22Rv1 (cell line): Measurements from ENCODE around the gene ANXA4.

Experiments used
- H3K27ac ChIP-seq: fragments of 450-650 bp; 2 replicates; pipeline ENCODE4 v1.5.1; 2017
- CTCF ChIP-seq: fragments of 450-650 bp; IDR thresholded peaks from 2 replicates; pipeline ENCODE4 v1.5.1; 2017; ENCODE audit warnings: mild to moderate bottlenecking
- ZFX ChIP-seq: fragments of 450-650 bp; IDR thresholded peaks from 2 replicates; pipeline ENCODE4 v1.6.1; 2017; ENCODE audit warnings: antibody characterized with exemption, borderline replicate concordance

Gene ANXA4

GRCh38 chr2:69831354-69831905, 89.5 kb downstream of the ANXA4 start:
- TF ChIP-seq CTCF, result no peak
- TF ChIP-seq ZFX, result no peak
- H3K27ac ChIP-seq, result no peak overlapping the region

GRCh38 chr2:69833752-69834151, 91.8 kb downstream of the ANXA4 start:
- H3K27ac ChIP-seq, result no peak overlapping the region
- no peak for TF ChIP-seq CTCF
- TF ChIP-seq ZFX, result no peak

GRCh38 chr2:69835666-69836065, 93.7 kb downstream of the ANXA4 start:
- no peak overlapping the region for H3K27ac ChIP-seq
- no peak for TF ChIP-seq ZFX
- no peak for TF ChIP-seq CTCF

- no peak overlapping the region for H3K27ac ChIP-seq
- TF ChIP-seq CTCF (no peak), ZFX (no peak)
These were observed 94.4 kb downstream of the ANXA4 start for GRCh38 chr2:69836316-69836715.

GRCh38 chr2:69837533-69837932, 95.6 kb downstream of the ANXA4 start:
- TF ChIP-seq CTCF, result no peak
- no peak for TF ChIP-seq ZFX
- no peak overlapping the region for H3K27ac ChIP-seq

- no peak overlapping the region for H3K27ac ChIP-seq
- no peak for TF ChIP-seq CTCF
- TF ChIP-seq ZFX, result no peak
These were observed 102.1 kb downstream of the ANXA4 start for GRCh38 chr2:69843993-69844392.

GRCh38 chr2:69844560-69844959, 102.6 kb downstream of the ANXA4 start:
- H3K27ac ChIP-seq, result no peak overlapping the region
- no peak for TF ChIP-seq CTCF
- TF ChIP-seq ZFX, result no peak
